ENCODE measurements around the gene PGAM2.
"Not testable (repeated sequence)": the region's sequence is repeated elsewhere in the genome, so short reads cannot be mapped to it uniquely, and the experiment has no call there.

DNA sequence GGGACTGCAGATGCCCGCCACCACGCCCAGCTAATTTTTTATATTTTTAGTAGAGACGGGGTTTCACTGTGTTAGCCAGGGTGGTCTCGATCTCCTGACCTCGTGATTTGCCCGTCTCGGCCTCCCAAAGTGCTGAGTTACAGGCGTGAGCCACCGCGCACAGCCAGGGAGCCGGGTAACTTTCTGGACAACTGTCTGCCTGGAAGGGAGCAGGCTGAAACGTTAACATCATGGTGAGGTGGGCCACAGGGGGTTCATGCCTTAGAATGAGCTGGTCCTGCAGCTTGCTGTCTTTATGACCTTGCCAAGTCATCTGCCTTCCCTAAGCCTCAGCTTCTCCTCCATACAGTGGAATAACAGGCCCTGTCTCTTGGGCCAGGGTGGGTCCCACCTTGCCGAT, 34.0 kb downstream of the PGAM2 start:
- TF ChIP-seq, protein P1, sequence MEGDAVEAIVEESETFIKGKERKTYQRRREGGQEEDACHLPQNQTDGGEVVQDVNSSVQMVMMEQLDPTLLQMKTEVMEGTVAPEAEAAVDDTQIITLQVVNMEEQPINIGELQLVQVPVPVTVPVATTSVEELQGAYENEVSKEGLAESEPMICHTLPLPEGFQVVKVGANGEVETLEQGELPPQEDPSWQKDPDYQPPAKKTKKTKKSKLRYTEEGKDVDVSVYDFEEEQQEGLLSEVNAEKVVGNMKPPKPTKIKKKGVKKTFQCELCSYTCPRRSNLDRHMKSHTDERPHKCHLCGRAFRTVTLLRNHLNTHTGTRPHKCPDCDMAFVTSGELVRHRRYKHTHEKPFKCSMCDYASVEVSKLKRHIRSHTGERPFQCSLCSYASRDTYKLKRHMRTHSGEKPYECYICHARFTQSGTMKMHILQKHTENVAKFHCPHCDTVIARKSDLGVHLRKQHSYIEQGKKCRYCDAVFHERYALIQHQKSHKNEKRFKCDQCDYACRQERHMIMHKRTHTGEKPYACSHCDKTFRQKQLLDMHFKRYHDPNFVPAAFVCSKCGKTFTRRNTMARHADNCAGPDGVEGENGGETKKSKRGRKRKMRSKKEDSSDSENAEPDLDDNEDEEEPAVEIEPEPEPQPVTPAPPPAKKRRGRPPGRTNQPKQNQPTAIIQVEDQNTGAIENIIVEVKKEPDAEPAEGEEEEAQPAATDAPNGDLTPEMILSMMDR (IDR thresholded peaks at IDR 0.05; ENCODE audit: poor library complexity): not testable (repeated sequence)
- not testable (repeated sequence) for TF ChIP-seq EZH2 (IDR thresholded peaks at IDR 0.05; ENCODE audit: borderline replicate concordance); EZH2phosphoT487 (IDR thresholded peaks at IDR 0.05; ENCODE audit: low read depth, severe bottlenecking, unreplicated experiment)

Data from hepatocyte (in vitro differentiated cells).